SJSA1 (cell line): ENCODE data around the gene HCN2. TPM values are rescaled to one million over a fixed set of nuclear protein-coding genes. Genes with fewer than 3 reads are reported as not detected.

Experiments used
- DNase-seq, 2 experiments: peaks; one replicate each; pipeline ENCODE4 v3.0.0-alpha.2; 2015 to 2020; ENCODE audit warnings: low spot score in 2 of 2, low read depth in 1 of 2
- H3K27ac ChIP-seq: fragments of 250-450 bp; sonication (Bioruptor Pico); 2 replicates; pipeline ENCODE4 v1.5.1; 2020; ENCODE audit warnings: mild to moderate bottlenecking, moderate library complexity
- H3K27me3 ChIP-seq: fragments of 250-450 bp; sonication (Bioruptor Pico); replicated peaks from 2 replicates; pipeline ENCODE4 v1.5.1; 2020; ENCODE audit warnings: mild to moderate bottlenecking, moderate library complexity
- H3K36me3 ChIP-seq: fragments of 250-450 bp; sonication (Bioruptor Pico); 2 replicates; pipeline ENCODE4 v1.5.1; 2020; ENCODE audit warnings: mild to moderate bottlenecking
- H3K4me1 ChIP-seq: fragments of 250-450 bp; sonication (Bioruptor Pico); replicated peaks from 2 replicates; pipeline ENCODE4 v1.6.1; 2021; ENCODE audit warnings: mild to moderate bottlenecking
- H3K4me3 ChIP-seq: fragments of 250-450 bp; sonication (Bioruptor Pico); 2 replicates; pipeline ENCODE4 v1.5.1; 2020; ENCODE audit warnings: mild to moderate bottlenecking
- H3K9me3 ChIP-seq: fragments of 250-450 bp; sonication (Bioruptor Pico); replicated peaks from 2 replicates; pipeline ENCODE4 v1.5.1; 2020; ENCODE audit warnings: mild to moderate bottlenecking
- total RNA-seq: library from RNA; depleted of rRNA; stranded (reverse); fragments of >200 nt; shearing (Covaris generic); gene quantifications from 2 replicates; pipeline ENCODE4 v1.2.3, GENCODE V29; 2014

The HCN2 gene
- total RNA-seq, 1 experiment from 2014 or later, result 4.3 TPM

DNA sequence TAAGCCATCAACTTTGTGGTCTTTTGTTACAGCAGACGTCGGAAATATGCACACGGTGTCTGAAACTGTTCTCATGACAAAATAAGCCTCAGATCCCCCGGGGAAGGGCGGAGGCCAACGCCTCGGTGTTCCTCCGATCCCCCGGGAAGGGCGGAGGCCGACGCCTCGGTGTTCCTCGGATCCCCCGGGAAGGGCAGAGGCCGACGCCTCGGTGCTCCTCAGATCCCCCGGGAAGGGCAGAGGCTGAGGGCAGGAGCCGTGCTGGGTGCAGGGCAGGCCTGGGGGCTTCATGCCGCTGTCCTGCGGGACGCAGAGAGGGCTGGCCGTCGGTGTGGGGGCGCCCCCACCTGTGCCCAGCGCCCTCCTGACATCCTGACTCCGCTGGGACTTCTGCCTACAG, 54.7 kb downstream of the HCN2 start:
- no peak for DNase-seq
- Histone ChIP-seq H3K9me3 (no peaks in the 10 kb centered on the region), H3K4me3 (no peak overlapping the region), H3K27ac (no peak overlapping the region), H3K4me1 (peaks cover 7% of the 10 kb centered on the region), H3K36me3 (peaks cover 48% of the 10 kb centered on the region), H3K27me3 (no peaks in the 10 kb centered on the region; the same call in 1 of the 2 replicates)

DNA sequence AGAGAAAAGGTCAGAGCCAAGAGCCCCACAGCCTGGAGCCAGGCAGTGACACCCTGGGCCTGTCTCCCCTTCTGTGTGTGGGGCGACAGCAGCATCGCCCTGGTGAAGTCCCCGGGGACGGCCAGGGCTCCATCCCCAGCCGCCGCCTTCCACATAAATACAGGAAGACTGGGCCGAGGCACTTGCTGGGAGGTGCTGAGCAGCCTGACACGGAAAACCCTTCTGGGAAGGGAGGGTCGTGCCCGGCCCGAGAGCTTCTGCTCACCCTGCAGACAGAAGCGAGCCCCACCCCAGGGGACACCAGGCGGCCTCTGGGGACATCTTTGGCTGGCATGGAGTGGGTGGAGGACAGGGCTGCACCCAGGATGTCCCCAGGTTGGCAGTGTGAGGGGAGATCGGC, 55.1 kb downstream of the HCN2 start:
- Histone ChIP-seq H3K27ac (no peak overlapping the region), H3K9me3 (no peaks in the 10 kb centered on the region), H3K4me3 (no peak overlapping the region), H3K4me1 (peaks cover 5% of the 10 kb centered on the region), H3K27me3 (no peaks in the 10 kb centered on the region), H3K36me3 (peaks cover 50% of the 10 kb centered on the region)
- DNase-seq, result no peak

DNA sequence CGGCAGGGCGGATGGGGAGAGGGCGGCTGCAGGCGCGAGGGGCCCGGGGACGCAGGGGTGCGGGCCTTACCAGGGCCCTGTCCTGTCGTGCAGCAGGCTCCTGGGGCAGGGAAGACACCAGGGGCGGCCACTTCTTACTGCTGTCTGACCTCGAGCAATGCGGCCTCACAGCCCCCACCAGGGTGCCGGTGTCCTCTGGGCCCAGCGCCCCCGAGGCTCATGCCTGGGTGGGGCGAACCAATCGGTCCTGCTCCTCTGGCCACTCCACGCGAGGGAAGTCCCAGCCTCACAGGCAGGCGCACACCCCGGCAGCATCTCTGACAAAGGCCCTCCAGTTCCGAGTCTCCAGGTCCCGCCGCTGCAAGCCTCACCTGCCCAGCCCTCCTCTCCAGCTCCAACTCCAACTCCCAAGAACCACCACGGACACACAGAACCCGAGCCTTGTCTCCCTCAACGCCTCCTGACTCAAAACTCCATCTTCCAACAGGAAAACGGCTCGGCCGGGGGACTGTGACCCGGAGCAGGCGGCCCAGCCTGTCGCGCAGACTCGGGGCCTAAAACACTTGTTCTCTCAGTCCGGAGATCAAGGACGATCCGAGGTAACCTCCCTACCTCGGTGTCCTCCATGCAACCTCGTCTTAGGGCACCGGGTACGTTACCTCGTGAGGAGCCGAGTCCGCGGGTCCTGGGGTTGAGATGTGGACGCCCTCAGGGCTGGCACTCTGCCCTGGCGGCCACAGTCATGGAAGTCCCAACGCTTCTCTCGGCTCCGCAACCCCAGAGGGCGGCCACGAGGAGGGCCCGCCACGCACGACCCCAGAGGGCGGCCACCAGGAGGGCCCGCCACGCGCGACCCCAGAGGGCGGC, 56.5 kb downstream of the HCN2 start:
- H3K27me3 ChIP-seq, result no peaks in the 10 kb centered on the region
- no peaks in the 10 kb centered on the region for H3K4me1 ChIP-seq
- H3K27ac ChIP-seq, result no peak overlapping the region
- H3K36me3 ChIP-seq, result peaks cover 57% of the 10 kb centered on the region
- H3K4me3 ChIP-seq, result no peak overlapping the region
- DNase-seq, result no peak
- H3K9me3 ChIP-seq, result no peaks in the 10 kb centered on the region

DNA sequence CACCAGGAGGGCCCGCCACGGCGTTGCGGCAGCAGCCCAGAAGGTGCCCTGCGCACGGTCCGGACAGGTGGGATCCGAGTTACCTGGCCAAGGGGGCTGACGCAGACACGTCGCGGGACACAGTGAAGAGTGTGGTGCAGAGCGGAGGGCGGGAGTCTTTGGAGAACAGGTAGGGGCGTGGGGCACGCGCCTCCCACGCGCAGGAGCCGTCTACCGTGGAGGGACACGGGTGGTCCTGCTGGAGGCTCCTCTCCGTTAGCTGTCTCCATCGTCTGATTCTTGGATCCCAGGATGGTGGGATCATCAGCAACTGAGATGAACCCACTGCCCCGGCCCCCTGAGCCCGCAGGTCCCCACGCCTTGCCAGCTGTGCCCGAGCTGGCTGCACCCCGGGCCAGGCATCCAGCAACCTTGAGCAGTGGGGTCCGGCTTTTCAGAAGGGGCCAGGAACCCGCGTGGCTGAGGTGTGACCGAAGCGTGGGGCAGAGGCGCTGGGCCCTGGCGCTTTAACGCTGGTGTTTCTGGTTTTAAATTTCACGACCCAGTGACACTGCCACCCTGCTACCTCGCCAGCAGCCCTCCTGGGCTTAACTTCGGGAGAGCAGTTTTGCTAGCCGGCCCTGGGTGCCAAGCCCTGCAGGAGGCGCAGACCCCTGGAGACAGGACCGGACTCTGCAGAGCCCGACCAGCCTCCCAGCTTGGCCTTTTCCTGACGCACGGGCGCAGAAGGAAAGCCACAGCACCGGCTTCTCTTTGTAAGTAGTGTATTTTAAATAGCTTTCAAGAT, 57.3 kb downstream of the HCN2 start:
- no peak overlapping the region for H3K4me3 ChIP-seq
- no peaks in the 10 kb centered on the region for H3K9me3 ChIP-seq
- peaks cover 66% of the 10 kb centered on the region for H3K36me3 ChIP-seq
- no peak overlapping the region for H3K27ac ChIP-seq
- no peaks in the 10 kb centered on the region for H3K4me1 ChIP-seq
- no peaks in the 10 kb centered on the region for H3K27me3 ChIP-seq
- DNase-seq, result no peak

DNA sequence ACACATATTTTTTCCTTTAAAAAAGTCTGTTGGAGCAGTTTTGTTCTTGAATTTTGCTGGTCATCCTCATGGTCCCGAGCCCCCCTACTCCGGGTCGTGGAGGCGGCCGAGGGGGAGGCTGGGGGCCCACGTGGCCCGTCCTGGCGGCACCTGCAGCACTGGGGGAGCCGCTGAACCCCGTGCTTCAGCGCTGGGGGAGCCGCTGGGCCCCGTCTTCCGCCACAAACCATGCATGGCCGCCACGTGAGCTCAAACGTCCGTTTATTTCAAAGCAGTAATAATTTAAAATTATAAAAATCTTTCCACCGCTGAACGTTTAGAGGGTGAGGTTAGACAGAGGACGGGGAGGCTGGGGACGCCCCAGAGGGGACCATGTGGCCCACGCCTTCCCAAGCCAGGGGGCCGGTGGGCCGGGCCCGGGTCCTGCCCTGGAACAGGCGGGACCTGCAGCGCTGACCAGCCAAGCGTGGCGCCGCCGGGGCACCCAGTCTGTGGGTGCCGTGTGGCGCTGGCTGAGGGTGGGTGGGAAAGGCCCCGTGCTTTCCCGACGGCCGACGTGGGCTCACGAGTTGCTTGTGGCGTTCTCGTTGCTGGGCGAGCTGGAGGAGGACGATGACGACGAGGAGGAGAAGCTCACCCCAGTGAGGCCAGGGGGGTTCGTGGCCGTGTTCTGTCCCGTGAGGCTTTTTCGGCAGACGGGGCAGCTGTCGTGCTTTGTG, 58.0 kb downstream of the HCN2 start:
- H3K36me3 ChIP-seq, result peaks cover 73% of the 10 kb centered on the region

DNA sequence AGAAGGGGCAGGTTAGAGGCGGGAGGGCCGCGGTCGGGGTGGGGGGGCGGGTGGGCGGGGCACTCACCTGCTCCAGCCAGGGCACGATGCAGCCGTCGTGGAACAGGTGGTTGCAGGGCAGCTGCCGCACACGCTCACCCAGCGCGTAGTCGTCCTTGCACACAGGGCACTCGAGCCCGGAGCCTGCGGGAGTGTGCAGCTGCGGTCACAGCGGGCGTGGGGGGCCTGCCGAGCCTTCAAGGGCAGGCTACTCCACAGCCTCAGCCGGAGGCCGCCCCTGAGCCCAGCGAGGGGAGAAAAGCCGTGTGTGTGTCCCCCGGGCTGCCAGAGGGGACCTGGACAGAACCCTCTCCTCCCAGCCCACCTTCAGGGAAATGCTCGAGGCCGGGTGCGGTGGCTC, 58.6 kb downstream of the HCN2 start:
- Histone ChIP-seq H3K27me3 (no peaks in the 10 kb centered on the region), H3K36me3 (peaks cover 79% of the 10 kb centered on the region), H3K9me3 (no peaks in the 10 kb centered on the region), H3K27ac (no peak overlapping the region), H3K4me1 (no peaks in the 10 kb centered on the region), H3K4me3 (no peak overlapping the region)
- no peak for DNase-seq

More for the DNA sequence above, 58.0 kb downstream of the HCN2 start:
- no peaks in the 10 kb centered on the region for H3K4me1 ChIP-seq
- no peak for DNase-seq
- no peaks in the 10 kb centered on the region for H3K9me3 ChIP-seq
- H3K4me3 ChIP-seq, result no peak overlapping the region
- H3K27ac ChIP-seq, result no peak overlapping the region
- no peaks in the 10 kb centered on the region for H3K27me3 ChIP-seq

DNA sequence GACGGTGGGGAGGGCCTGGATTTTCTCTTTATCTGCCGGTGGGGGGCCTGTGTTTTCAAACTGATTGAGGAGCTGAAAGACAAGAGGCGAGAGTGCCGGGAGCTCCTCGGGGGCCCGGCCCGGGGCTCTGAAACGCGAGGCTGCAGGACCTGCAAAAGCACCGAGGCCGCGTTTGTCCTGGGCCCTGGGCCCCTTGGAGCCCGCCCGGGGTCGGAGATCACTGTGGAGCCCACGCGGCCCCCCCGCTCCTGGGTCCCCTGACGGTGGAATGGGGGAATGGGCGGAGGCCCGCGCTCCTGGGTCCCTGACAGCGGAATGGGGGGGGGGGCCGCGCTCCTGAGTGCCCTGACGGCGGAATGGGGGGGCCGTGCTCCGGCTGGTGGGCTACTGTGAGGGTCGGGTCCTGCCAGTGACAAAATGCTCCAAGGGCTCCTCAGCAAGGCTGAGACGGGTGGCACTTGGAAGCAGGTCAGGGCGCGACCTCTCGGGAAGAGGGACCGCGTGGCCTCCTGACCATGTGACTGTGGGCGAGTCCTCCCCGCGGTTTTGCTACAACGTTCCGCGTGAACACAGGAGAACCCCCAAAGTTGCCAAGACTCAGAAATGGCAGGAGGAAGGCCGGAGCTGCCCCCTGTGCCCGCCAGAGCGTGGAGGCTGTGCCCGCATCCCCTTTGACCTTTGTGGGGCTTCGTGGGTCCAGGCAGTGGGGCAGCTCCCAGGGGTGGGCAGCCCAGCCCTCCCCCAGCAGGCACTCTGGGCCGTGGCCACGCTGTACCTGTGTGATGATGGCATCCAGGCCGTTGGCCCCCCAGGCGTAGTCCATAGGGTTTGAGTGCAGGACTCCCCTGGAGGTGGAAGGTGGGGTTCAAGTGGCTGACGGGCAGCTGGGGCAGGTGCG, 59.5 kb downstream of the HCN2 start:
- H3K36me3 ChIP-seq, result peaks cover 85% of the 10 kb centered on the region

DNA sequence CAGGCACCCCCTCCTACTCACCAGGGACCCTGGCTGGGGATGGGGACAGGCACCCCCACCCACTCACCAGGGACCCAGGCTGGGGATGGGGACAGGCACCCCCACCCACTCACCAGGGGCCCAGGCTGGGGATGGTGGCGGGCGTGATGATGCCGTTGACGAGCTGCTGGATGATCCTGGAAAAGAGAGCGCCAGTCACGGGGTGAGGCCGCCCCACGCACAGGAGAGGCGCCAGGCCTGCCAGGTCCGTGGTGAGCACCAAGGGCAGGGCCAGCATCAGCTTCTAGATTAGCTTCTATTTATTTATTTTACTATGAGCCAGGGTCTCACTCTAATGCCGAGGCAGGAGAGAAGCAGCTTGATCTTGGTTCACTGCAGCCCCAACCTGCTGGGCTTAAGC, 60.4 kb downstream of the HCN2 start:
- no peaks in the 10 kb centered on the region for H3K27me3 ChIP-seq
- no peak for DNase-seq
- no peak overlapping the region for H3K27ac ChIP-seq
- H3K9me3 ChIP-seq, result no peaks in the 10 kb centered on the region
- peaks cover 86% of the 10 kb centered on the region for H3K36me3 ChIP-seq
- no peak overlapping the region for H3K4me3 ChIP-seq
- no peaks in the 10 kb centered on the region for H3K4me1 ChIP-seq

More for the DNA sequence above, 59.5 kb downstream of the HCN2 start:
- Histone ChIP-seq H3K9me3 (no peaks in the 10 kb centered on the region), H3K4me1 (no peaks in the 10 kb centered on the region), H3K27me3 (no peaks in the 10 kb centered on the region), H3K4me3 (no peak overlapping the region), H3K27ac (no peak overlapping the region)
- peak in 1 of 2 experiments; percentile 42 for DNase-seq

DNA sequence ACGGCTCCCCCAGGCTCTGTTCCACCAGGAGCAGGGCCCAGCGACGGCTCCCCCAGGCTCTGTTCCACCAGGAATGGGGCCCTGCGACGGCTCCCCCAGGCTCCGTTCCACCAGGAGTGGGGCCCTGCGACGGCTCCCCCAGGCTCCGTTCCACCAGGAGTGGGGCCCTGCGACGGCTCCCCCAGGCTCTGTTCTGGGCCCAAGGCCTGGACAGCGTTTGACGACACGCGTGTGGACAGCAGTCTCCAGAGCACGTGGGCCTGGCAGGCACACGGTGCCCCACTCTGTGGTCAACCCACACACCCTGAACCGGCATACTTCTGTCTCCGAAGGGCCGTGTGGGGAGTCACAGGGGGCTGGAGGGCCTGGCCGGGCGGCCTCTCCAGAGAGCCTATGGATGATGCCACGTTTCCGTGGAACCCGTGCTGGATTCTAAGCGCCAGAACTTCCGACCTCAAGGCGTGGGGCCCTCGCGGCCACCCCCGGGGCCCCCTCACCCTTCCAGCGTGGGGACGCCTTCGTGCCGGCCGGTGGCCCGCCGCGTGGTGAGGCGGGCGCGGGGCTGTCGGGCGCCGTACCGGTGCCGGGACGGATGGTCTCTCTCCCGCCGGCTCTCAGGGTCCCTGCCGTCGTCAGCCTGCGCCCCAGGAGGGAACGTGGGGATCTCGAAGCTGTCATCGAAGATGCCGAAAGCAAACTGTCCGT, 61.6 kb downstream of the HCN2 start:
- DNase-seq, result no peak
- Histone ChIP-seq H3K27ac (no peak overlapping the region), H3K27me3 (no peaks in the 10 kb centered on the region), H3K4me1 (no peaks in the 10 kb centered on the region), H3K36me3 (peaks cover 82% of the 10 kb centered on the region), H3K9me3 (no peaks in the 10 kb centered on the region), H3K4me3 (no peak overlapping the region)

DNA sequence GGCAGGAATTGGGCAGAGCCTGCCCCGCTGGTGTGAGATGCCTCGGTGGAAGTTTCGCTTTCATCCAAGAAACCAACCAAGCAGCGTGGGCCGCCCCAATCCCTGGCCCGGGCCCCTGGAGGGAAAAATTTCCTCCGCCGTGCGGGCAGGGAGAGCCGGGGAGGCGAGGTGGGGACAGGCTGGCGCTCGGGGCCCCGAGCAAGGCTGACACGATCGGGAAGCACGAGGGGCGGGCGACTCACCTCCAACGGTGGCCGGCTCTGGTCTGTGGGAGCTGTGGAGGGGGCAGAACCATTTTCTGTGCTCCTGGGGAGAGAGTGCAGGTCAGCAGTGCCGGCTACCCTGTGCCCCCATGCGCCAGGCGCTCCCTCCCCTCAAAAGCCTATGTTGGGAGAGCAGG, 62.3 kb downstream of the HCN2 start:
- Histone ChIP-seq H3K27me3 (no peaks in the 10 kb centered on the region), H3K9me3 (no peaks in the 10 kb centered on the region), H3K4me3 (no peak overlapping the region), H3K27ac (no peak overlapping the region), H3K4me1 (no peaks in the 10 kb centered on the region), H3K36me3 (peaks cover 80% of the 10 kb centered on the region)
- DNase-seq, result peak in 1 of 2 experiments; percentile 47

DNA sequence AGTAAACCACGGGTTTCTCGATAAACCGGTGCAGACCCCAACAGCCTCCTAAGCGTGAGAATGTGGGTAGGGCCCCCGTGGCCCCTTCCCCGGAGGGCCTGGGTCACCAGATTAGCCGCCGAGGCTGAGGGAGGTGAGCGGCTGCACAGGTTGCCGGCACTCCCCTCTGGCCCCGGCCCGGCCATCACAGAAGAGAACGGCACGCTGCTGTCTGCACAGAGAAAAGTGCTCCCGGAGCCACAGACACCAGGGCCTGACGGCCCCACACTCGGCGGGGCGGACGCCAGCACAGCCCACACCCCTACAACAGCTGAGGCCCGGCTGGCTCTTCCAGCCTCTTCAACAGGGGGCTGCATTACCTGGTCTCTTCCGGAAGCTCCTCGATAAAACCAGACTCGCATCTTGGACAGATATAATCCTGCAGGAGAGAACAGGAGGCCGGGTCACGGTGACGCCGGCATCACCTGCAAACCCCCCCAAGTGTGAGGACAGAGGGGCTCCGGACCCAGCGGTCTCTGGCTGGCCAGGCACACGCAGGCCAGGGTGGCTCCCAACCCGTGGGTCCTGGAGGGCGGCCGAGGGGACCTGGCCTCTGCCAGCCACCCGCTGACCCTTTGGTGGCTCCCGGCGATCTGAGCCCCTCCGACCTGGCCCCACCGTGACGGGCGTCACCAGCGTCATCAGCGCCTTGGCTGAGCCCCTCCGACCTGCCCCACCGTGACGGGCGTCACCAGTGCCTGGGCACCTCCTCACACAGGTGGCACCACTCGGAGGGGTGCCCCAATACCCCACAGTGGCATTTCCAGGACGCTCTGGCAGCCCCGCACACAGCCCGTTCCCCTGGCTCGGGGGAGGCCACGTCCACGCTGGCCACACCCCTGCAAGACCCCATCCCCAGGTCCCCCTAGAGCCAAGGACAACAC, 63.0 kb downstream of the HCN2 start:
- H3K4me3 ChIP-seq, result no peak overlapping the region
- no peak overlapping the region for H3K27ac ChIP-seq
- no peaks in the 10 kb centered on the region for H3K27me3 ChIP-seq
- no peaks in the 10 kb centered on the region for H3K4me1 ChIP-seq
- no peak for DNase-seq
- H3K36me3 ChIP-seq, result peaks cover 78% of the 10 kb centered on the region
- no peaks in the 10 kb centered on the region for H3K9me3 ChIP-seq

DNA sequence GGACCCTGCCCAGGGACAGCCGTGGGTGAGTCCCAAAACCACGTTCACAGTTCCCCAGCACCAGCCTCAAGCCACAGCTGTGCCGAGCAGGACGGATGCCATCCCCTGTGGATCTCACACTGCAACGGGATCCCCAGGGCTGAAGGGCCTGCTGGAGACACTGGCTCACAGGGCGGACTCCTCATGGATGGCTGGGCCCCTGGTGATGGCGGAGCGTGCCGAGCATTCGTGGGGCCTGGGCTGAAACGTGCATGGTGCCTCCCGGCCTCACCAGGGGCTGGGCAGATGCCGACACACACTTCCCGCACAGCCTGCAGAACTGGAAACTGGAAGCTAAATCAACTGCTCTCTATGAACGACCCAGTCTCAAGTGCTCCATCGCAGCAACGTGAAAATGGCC, 63.7 kb downstream of the HCN2 start:
- no peak overlapping the region for H3K4me3 ChIP-seq
- H3K36me3 ChIP-seq, result peaks cover 80% of the 10 kb centered on the region
- no peaks in the 10 kb centered on the region for H3K4me1 ChIP-seq
- H3K27me3 ChIP-seq, result no peaks in the 10 kb centered on the region
- H3K27ac ChIP-seq, result no peak overlapping the region
- no peak for DNase-seq
- H3K9me3 ChIP-seq, result no peaks in the 10 kb centered on the region
